HUDEP-2 (cell line): Measurements from ENCODE around the gene PHYKPL.
"Not testable (repeated sequence)": the region's sequence is repeated elsewhere in the genome, so short reads cannot be mapped to it uniquely, and the experiment has no call there.

ENCODE experiments used
- DNase-seq, 76 experiments: peaks; one replicate each; lab custom pipeline; 2025; ENCODE audit not compliant: unreplicated experiment in 76 of 76; lab: John Stamatoyannopoulos, UW

The PHYKPL gene

DNA sequence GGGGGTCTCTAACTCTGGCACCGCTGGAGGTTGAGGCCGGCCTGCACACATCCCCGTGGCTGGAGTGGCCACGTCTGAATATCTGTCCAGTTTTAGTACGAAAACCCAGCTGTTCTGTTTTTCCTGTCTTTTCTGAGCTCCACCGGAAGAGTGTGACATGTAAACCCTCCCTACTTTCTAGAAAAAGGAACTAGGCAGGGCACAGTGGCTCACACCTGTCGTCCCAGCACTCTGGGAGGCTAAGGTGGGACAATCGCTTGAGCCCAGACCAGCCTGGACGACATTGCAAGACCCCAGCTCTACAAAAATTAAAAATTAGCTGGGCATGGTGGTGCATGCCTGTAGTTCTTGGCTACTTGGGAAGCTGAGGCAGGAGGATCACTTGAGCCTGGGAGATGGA lies 8.2 kb upstream of the PHYKPL start:
- no peak for DNase-seq

DNA sequence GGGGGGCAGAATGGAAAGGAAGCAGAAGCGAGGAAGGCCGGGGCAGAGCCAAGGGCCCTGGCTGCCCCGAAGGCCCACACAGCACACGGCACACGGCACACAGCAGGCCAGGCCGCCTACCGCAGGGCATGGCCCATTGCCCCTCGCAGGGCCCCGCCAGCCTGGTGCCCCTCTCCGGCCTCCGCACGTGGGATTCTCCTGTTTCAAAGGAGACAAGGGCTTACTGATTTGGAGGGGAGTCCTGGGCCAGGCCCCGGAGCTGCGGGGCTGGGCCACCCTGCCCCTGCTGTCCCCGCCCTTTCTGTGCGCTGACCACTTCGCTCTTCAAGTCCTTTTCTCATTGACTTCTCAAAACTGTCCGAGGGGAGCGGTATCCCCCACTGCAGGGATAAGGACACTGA lies 7.7 kb upstream of the PHYKPL start:
- DNase-seq = no peak

DNA sequence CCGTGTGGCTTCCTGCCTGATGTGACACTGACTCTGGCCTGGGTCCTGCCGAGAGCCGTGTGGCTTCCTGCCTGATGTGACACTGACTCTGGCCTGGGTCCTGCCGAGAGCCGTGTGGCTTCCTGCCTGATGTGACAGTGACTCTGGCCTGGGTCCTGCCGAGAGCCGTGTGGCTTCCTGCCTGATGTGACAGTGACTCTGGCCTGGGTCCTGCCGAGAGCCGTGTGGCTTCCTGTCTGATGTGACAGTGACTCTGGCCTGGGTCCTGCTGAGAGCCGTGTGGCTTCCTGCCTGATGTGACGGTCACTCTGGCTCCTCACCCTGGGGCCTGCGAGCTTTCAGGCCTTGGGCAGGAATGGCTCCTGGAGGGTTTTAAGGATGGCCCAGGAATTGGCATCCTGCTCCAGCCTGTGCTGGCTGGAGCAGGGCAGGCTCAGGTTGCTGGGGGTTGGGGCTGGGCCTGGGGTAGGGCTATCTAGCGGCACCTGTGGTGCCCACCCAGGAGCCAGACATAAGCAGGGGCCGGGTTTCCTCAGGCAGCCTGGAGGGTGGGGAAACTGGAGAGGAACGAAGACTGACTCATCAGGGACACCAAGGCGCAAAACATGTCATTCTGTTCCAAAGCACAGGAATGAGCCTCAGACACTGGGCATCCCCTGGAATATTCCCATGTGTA lies 7.2 kb upstream of the PHYKPL start:
- not testable (repeated sequence) for DNase-seq

DNA sequence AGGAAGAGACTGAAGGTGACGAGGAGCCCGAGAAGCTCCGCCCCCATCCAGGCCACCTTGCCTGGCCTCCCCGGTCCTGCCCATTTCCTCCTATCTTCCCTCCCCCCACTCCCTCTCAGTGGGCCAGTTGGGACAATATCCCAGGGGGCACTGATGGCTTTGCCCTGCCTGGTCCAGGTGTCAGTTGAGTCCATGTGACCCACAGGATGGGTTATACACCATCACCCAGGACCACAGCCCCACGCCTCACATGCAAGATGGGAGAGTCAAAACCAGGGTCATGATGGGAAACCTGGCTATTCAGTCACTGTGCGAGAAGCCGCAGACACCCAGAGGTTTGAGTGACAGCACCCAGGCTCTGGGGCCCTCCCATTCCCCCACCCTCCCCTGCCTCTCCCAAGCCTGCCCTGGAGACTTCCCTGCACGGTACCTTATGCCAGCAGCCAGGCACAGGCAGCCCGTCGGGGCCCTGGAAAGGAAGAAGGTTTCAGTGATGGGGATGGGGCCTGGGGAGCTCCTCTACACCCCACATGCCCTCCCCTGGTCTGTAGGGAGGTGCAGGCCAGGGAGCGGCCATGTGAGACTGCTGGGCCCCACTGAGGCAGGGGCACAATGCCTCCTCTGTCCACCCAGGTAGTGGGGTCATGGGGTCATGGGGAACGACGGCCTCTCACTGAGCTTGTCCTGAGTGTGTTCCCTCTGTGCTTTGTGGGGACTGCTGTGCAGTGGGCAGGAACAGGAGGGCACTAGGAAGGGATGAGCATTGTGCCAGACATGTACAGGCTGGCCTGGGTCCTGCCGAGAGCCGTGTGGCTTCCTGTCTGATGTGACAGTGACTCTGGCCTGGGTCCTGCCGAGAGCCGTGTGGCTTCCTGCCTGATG lies 6.3 kb upstream of the PHYKPL start:
- DNase-seq = no peak

DNA sequence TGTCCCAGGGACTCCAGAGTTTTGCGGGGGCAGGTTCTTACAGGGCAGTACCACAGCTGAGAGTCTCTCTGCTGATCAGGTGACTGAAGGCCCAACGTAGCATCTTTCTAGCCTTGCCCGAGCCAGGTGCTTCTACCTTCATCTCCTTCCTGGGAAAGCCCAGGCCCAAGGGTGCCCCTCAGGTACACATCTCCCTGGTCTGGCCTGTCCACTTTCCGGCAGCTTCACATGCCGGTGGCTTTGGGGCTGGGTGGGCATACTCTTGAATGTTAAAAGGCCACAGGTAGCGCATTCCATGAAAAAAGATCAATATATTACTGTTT lies 5.7 kb upstream of the PHYKPL start:
- DNase-seq = no peak

DNA sequence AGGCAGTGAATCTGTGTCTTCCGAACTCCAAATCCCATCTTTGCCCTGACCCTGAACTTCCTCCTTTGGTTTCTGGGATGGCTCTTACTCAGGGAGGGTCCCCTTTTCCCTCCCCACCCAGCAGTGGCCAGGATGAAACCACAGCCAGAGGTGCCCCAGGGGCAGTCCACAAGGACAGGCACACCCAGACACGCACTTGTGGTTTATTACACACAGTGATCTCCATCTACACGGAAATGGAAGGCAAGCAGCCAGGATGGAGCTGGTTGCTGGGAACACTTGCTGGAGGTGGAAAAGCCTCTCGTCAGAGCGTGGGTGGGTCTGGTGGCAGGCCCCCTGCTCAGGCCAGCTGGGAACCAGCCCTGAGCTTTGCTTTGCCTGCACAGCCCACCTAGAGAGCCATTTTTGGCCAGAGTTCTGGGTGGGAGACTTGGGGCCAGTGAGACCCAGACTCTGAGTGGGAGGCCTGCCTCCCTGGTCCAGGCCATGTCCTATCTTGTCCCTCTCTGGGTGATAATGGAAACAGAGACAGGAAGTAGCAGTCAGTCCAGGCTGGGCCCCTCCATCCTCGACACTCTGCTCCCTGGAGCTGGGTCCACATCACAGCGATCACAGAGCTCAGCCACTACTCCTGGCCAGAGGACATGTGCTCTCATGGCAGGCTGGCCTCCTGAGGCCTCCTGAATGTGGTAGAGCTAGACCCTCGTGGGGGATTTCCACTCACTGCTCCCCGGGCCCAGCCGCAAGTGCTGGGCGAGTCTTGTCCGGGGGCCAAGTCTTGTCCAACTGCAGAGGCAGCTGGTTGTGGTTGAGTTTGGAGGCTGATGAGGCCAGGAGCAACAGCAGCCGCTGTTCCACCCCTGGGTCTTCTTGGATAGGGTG lies 5.1 kb upstream of the PHYKPL start:
- peak in 1 of 76 experiments; percentile 8 for DNase-seq

DNA sequence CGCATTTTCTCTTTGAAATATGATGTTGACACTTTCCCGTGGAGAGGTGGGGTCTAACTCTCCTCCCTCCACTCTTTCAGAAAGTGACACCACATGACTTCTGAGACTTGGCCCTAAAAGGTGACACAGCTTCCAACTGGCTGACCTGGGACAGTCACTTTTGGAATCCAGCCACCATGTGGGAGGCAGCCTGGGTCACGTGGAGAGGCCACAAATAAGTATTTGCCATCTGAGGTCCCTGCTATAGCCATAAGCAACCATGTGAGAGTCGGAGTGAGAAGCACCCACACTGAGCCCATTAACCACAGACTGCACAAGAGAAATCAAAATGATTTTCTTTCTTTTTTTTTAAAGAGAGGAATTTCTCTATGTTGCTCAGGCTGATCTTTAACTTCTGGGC lies 4.1 kb upstream of the PHYKPL start:
- DNase-seq = peak in 58 of 76 experiments; percentile 6 to 84 (median 43)

DNA sequence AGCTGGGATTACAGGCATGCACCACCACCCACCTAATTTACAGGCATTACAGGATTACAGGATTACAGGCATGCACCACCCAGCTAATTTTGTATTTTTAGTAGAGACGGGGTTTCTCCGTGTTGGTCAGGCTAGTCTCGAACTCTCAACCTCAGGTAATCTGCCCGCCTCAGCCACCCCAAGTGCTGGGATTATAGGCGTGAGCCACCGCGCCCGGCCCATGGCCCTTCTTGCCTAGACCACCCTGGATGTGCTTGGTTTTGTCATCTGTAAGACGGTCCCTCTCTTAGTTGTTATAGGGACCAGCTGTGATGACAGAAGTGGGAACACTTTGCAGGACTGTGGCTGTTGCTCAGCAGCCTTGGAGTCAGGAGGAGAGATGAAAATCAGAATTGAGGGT lies 3.5 kb upstream of the PHYKPL start:
- no peak for DNase-seq

DNA sequence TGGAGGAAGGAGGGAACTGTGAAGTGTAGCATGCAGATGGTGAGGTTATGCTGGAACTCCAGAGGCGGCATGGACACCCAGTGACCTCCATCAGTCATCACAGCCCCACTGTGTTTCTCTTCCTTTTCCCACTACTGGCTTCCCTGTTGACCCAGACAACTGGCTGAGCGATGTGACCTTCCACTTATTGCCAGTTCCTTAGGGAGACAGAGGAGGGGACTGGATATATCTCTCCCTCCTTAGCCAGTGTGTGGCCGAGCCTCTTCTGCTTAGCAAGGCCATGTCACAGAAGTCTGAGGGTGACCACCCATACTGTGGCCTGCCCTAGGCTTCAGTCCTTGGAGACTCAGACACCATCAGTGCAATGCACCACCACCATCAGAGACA lies 3.0 kb upstream of the PHYKPL start:
- no peak for DNase-seq

DNA sequence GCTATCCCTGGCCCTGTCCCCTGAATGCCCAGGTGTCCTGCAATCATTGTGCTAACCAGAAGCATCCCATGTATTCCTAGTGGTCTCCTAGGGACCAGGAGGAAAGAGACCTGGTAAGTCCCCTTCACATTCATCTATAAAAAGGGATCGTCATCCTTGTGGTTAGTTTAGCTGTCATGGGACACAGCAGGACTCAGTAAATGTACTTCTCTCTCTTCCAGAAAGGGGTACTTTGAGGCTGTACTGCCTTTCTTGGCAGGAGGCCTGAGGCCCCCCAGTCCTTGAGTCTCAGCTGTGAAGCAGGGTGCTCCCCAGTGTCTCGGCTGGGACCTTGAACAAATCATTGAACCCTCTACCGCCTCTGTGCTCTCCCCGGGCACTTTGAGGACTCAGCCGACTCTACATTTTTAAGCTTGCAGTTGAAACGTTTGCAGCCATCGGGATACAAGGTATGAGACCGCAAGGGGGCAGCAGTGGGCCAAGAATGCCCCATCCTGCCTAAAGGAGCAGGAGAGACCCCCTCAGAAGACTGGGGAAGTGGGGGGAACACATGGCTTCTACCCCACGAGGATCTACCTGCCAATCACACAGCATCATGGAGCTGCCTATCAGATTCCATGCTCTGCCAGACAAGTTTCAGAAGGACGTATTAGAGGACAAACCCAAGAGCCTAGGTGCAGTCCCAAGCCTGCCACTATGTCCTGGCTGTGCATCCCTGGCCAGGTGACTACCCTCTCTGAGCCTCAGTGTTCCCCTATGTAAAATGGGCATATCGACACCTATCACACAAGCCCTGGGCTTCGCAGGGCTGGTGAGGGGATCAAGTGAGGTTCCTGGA lies 2.4 kb upstream of the PHYKPL start:
- DNase-seq = peak in 64 of 76 experiments; percentile 9 to 76 (median 54)

DNA sequence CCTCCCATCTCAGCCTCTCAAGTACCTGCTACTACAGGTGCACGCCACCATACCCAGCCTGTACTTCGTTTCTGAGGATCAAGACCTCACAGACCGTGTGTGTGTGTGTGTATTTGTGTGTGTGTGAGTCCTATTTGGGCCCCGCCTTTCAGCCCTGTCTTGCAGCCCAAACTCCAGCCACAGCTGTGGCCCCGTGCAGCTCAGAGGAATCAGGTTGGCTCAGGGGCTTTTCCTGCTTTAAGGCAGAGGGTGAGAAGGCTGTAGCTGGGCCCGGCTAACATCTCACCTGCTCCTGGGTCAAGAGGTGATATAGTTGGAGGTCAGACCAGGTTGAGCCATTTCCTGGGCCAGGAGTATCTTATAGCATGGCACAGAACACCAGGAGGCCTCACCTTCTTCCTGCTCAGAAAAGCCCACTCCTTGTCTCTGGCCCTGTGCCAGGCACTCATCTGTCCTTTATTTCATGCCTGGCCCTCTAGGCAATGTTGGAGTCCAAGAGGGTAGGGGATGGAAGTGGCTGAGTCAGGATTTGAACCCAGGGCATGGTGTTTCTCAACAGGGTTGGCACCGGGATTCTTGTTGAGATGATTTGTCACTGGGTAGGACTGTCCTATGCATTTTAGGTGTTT lies 1.6 kb upstream of the PHYKPL start:
- DNase-seq = no peak

DNA sequence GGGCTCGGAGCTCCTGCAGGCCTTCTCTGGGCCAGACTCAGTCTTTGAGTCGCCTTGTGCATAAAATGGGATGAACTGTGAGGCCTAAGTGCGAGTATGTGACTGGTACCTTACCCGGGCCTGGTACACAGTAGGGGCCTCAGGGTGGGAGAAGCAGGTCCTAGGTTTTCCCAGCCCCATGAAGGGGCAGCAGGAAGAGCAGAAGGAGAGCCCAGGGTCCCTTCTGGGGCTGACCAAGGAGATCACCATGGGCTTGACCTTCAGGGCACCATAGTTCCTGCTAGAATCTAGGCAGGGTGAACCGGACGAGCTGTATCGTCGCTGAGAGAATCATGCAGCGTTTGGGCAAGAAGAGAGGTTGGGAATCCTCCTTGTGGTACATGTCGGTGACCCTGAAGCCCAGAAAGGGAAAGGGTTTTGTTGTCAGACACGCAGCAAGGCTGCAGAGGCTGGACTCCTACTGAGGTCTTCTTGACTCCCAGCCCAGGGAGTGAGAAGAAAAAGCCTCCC lies 373 bp upstream of the PHYKPL start:
- no peak for DNase-seq

DNA sequence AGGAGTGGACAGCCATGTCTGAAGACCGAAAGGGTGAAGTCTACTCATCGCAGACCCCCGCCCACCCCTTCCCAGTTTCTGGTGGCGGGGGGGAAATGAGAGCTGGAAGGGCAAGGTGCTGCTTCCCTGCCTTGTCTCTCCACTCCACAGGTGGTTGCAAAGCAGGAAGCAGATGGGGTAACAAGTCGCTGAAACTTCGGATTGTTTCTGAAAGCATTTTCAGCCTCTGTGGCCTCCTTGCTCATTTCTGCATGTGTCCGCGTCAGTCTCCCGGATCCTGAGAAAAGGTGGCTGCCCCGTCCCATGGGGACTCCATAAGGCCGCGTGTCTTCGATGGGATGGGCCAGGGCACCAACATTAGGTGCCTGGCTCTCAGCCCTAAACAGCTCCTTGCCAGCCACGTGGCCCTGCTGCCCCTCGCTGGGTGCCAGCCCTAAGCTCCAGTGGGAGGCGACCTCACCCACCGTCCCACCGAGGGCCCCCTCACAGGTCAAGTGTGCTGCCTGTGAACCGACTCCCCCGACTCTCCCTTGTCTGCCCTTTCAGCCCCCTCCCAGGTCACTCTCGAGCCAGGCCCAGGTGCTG lies 971 bp downstream of the PHYKPL start:
- no peak for DNase-seq

DNA sequence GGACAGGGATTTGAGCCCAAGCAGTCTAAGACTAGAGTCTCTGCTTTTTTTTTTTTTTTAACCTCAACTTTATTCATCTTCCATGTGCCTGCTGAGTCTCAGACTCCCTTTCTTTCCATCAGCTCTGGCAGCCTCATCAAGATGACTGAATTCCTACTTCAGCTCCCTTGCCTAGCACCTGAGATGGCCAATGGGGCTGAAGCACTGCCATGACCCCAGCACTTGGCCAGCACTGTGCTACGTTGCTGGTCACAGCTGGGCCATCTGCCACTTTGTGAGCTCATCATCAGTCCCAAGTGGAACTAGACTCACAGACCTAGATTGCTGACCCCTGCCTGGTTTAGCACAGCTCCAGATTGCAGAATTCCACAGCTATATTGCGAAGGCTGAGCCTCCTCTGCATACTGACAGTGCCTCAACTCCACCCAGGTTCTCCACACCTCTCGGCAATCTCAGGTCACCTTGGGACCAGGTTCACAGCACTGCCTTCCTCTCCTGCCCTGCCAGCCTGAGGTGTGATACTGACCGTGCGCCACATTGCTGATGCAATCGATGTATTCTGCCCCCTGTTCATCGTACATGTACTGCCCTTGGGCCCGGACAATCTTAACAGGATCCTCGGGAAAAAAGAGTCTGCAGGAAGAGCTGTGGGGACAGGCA lies 1.6 kb downstream of the PHYKPL start:
- peak in 4 of 76 experiments; percentile 11 to 22 (median 16) for DNase-seq

DNA sequence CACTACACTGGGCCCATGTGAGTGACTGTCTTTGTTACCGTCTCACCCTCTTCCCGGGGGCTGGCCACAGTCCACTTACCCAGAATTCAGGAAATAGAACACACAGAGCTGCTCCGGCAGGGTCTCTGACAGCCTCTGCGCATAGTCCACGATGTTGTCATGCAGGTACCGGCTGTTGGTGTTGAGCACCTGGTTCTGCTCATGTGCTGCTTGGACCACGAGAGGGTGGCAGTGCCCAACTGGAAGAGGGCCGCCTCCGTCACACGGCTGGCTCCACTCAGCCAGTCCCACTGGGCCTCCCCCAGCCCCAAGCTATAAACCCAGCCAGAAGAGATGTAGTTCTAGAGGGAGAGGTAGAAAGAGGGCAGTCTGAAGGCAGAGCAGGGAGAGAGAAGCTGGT lies 2.7 kb downstream of the PHYKPL start:
- DNase-seq = no peak

DNA sequence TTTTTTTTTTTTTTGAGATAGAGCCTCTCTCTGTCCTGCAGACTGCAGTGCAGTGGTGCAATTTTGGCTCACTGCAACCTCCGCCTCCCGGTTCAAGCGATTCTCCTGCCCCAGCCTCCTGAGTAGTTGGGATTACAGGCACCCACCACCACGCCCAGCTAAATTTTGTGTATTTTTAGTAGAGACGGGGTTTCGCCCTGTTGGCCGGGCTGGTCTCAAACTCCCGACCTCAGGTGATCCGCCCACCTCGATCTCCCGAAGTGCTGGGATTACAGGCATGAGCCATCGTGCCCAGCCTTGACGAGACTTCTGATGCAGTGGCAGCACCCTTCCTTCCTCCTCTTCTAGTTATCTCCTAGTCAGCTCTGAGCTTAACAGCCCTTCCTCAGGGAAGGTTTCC lies 3.5 kb downstream of the PHYKPL start:
- DNase-seq = not testable (repeated sequence)

DNA sequence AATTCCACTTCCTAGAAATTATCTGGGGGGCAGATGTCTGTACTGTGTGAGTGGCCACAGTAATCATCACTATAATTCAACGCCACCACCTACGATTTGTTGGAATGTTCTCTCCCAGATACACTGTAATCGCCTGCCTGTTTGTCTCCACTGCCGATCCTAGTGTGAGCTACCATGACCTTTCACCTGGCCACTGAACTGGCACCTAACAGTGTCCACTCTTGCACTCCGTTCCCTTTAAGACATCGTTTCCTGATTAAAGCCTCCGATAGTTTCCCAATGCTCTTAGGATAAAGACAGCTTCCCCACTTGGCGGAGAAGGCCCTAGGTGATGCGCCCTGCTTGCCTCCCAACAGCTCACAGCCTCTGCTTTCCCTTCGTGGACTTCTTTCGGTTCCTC lies 4.0 kb downstream of the PHYKPL start:
- no peak for DNase-seq

DNA sequence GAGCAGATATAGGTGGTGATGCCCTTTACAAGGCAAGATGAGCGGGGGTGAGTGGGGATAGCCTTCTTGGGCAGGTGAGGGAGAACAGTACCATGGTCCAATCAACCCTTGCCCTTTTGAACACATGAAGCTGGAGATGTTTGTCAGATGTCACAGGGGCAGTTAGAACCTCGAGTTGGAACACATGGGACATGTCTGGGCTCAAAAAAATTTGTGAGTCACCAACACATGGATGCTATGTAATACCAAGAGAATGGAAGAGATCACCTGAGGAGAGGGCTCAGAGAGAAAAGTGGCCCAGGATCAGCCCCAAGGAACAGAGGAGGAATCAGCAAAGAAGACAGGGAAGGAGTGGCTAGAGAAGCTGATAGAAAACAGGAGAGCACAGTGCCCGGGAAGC lies 4.7 kb downstream of the PHYKPL start:
- no peak for DNase-seq

DNA sequence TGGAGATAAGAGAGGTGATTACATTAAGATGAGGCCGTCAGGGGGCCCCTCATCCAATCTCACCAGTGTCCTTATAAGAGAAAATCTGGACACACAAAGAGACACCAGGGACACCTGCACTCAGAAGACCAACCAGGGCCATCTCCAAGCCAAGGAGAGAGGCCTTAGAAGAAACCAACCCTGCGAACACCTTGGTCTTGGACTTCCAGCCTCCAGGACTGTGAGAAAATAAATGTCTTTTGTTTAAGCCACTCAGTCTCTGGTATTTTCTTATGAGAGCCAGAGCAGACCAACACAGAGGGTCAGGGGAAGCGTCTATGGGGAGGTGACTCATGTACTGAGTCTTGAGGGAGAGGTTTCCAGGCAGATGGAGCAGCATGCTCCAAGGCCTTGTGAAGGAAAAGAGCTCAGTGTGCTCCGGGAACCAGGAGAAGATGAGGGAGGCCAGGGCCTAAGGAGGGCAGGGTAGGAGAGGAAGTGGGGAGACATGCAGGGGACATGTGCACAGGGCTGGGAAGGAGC lies 5.4 kb downstream of the PHYKPL start:
- DNase-seq = no peak
